HEK293 (cell line): ENCODE results near the gene SEPTIN5.

Experiments
- CTCF ChIP-seq: fragments of 450-650 bp; formaldehyde crosslinking; IDR thresholded peaks from 2 replicates; pipeline ENCODE4 v1.5.1; 2016; ENCODE audit warnings: missing biosample characterization, missing genetic modification characterization
- MYNN ChIP-seq: fragments of 450-650 bp; formaldehyde crosslinking; IDR thresholded peaks from 2 replicates; pipeline ENCODE4 v1.5.1; 2016; ENCODE audit warnings: missing biosample characterization, missing genetic modification characterization, borderline replicate concordance
- MZF1 ChIP-seq: fragments of 450-650 bp; formaldehyde crosslinking; IDR thresholded peaks from 2 replicates; pipeline ENCODE4 v1.5.1; 2017; ENCODE audit warnings: missing biosample characterization, missing genetic modification characterization, borderline replicate concordance
- REST ChIP-seq: fragments of 450-650 bp; formaldehyde crosslinking; IDR thresholded peaks from 2 replicates; pipeline ENCODE4 v1.5.1; 2016; ENCODE audit warnings: missing biosample characterization, missing genetic modification characterization
- SALL2 ChIP-seq: fragments of 450-650 bp; formaldehyde crosslinking; IDR thresholded peaks from 2 replicates; pipeline ENCODE4 v1.5.0; 2017; ENCODE audit warnings: missing biosample characterization, mild to moderate bottlenecking, missing genetic modification characterization, borderline replicate concordance
- ZNF214 ChIP-seq: fragments of 450-650 bp; formaldehyde crosslinking; IDR thresholded peaks from 2 replicates; pipeline ENCODE4 v1.5.1; 2017; ENCODE audit warnings: missing biosample characterization, mild to moderate bottlenecking, missing genetic modification characterization, borderline replicate concordance
- ZNF274 ChIP-seq, 2 experiments: fragments of 200-500 bp in 1 of 2; fragments of 450-650 bp in 1 of 2; sonication (Bioruptor generic) in 1 of 2; formaldehyde crosslinking in 1 of 2; IDR thresholded peaks; 2 replicates each; pipeline versions ENCODE4 v1.5.1 to v1.6.1; 2014 to 2016; ENCODE audit warnings: borderline replicate concordance in 1 of 2, inconsistent platforms in 1 of 2, low read length in 1 of 2, missing biosample characterization in 1 of 2, missing genetic modification characterization in 1 of 2
- ZNF280C ChIP-seq: fragments of 450-650 bp; formaldehyde crosslinking; IDR thresholded peaks from 2 replicates; pipeline ENCODE4 v1.5.1; 2016; ENCODE audit warnings: missing biosample characterization, missing genetic modification characterization
- ZNF530 ChIP-seq: fragments of 450-650 bp; formaldehyde crosslinking; IDR thresholded peaks from 2 replicates; pipeline ENCODE4 v1.5.1; 2016; ENCODE audit warnings: low read depth, missing biosample characterization, missing genetic modification characterization
- ZNF561 ChIP-seq: fragments of 450-650 bp; IDR thresholded peaks from 2 replicates; pipeline ENCODE4 v1.5.1; 2018; ENCODE audit warnings: missing biosample characterization, missing genetic modification characterization, borderline replicate concordance
- ZNF624 ChIP-seq: fragments of 450-650 bp; formaldehyde crosslinking; IDR thresholded peaks from 2 replicates; pipeline ENCODE4 v1.5.1; 2017; ENCODE audit warnings: missing biosample characterization, missing genetic modification characterization
- TF ChIP-seq, protein P1 (sequence below): fragments of 450-650 bp; formaldehyde crosslinking; optimal IDR thresholded peaks from 2 replicates; pipeline ENCODE3; 2016; ENCODE audit warnings: missing biosample characterization, mild to moderate bottlenecking, missing genetic modification characterization

DNA sequence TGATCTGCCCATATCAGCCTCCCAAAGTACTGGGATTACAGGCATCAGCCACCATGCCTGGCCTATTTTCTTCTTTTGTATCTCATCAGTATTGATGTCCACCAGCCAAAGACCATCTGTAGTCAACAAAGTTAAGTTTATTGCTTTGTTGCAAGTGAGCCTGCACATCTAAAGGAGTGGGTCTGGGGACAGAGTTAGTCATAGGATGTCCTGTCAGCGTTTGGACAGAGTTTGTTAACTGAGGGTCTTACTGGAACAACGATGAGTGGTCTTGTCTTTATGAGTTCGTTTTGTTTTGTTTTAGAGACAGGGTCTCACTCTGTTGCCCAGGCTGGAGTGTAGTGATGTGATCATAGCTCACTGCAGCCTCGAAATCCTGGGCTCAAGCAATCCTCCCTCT, 40.6 kb upstream of the SEPTIN5 start:
- no peak for TF ChIP-seq ZNF624
- TF ChIP-seq REST (tag by site-specific recombination), result no peak
- no peak for TF ChIP-seq SALL2 (tag by site-specific recombination)
- no peak for TF ChIP-seq ZNF214 (tag by site-specific recombination)
- TF ChIP-seq ZNF274 (IDR thresholded peaks at IDR 0.05; ENCODE audit: low read length), result no peak
- no peak for TF ChIP-seq ZNF274 (tag by site-specific recombination; IDR thresholded peaks at IDR 0.05; ENCODE audit: borderline replicate concordance)
- no peak for TF ChIP-seq CTCF (tag by site-specific recombination)
- TF ChIP-seq MYNN (tag by site-specific recombination), result no peak
- no peak for TF ChIP-seq MZF1 (tag by site-specific recombination)
- TF ChIP-seq ZNF530 (tag by site-specific recombination), result no peak
- TF ChIP-seq, protein P1, sequence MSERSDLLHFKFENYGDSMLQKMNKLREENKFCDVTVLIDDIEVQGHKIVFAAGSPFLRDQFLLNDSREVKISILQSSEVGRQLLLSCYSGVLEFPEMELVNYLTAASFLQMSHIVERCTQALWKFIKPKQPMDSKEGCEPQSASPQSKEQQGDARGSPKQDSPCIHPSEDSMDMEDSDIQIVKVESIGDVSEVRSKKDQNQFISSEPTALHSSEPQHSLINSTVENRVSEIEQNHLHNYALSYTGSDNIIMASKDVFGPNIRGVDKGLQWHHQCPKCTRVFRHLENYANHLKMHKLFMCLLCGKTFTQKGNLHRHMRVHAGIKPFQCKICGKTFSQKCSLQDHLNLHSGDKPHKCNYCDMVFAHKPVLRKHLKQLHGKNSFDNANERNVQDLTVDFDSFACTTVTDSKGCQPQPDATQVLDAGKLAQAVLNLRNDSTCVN (tag by site-specific recombination), result no peak
- no peak for TF ChIP-seq ZNF280C (tag by site-specific recombination)
- no peak for TF ChIP-seq ZNF561 (tag by site-specific recombination)
